Neural progenitor cell (in vitro differentiated cells): ENCODE measurements around the gene GGN. TPM values are rescaled to one million over a fixed set of nuclear protein-coding genes. Genes with fewer than 3 reads are reported as not detected.
"Not testable (repeated sequence)": the region's sequence is repeated elsewhere in the genome, so short reads cannot be mapped to it uniquely, and the experiment has no call there.

Source experiments
- DNase-seq: peaks from one replicate; pipeline ENCODE4 v3.0.0-alpha.2; 2016; ENCODE audit warnings: low spot score
- H2AFZ ChIP-seq: fragments of 200-600 bp; sonication (generic); replicated peaks from 2 replicates; pipeline ENCODE4 v1.6.1; 2016; ENCODE audit warnings: antibody characterized with exemption
- H3F3A ChIP-seq: fragments of 200-600 bp; sonication (generic); 2 replicates; pipeline ENCODE4 v1.6.1; 2016; ENCODE audit warnings: antibody characterized with exemption, low read depth
- H3K27ac ChIP-seq: fragments of 200-600 bp; sonication (generic); 2 replicates; pipeline ENCODE4 v1.5.1; 2016; ENCODE audit warnings: mild to moderate bottlenecking
- H3K27me3 ChIP-seq: fragments of 200-600 bp; sonication (generic); 2 replicates; pipeline ENCODE4 v1.6.1; 2016; ENCODE audit warnings: mild to moderate bottlenecking, moderate library complexity
- H3K36me3 ChIP-seq: fragments of 200-600 bp; sonication (generic); 2 replicates; pipeline ENCODE4 v1.5.1; 2016
- H3K4me1 ChIP-seq: fragments of 200-600 bp; sonication (generic); 2 replicates; pipeline ENCODE4 v1.6.1; 2016; ENCODE audit warnings: mixed run types
- H3K4me2 ChIP-seq: fragments of 200-600 bp; sonication (generic); 2 replicates; pipeline ENCODE4 v1.6.1; 2016
- H3K4me3 ChIP-seq: fragments of 200-600 bp; sonication (generic); 2 replicates; pipeline ENCODE4 v1.5.1; 2016
- H3K79me2 ChIP-seq: fragments of 200-600 bp; sonication (generic); 2 replicates; pipeline ENCODE4 v1.6.1; 2016; ENCODE audit warnings: low read depth
- H3K9ac ChIP-seq: fragments of 200-600 bp; sonication (generic); 2 replicates; pipeline ENCODE4 v1.6.1; 2016
- H3K9me3 ChIP-seq: fragments of 200-600 bp; sonication (generic); 2 replicates; pipeline ENCODE4 v1.5.1; 2016; ENCODE audit warnings: low read depth
- H4K20me1 ChIP-seq: fragments of 200-600 bp; sonication (generic); 2 replicates; pipeline ENCODE4 v1.6.1; 2016; ENCODE audit warnings: low read depth
- H3K27ac Mint-ChIP-seq: 3 replicates; pipeline ENCODE4 v1.8.0; 2021; ENCODE audit warnings: mixed read lengths
- H3K27me3 Mint-ChIP-seq: 2 replicates; pipeline ENCODE4 v1.8.0; 2022; ENCODE audit warnings: low read depth, mild to moderate bottlenecking, inconsistent platforms, moderate library complexity, mixed read lengths; ENCODE audit not compliant: insufficient read depth
- H3K36me3 Mint-ChIP-seq: 3 replicates; pipeline ENCODE4 v1.8.0; 2021; ENCODE audit warnings: mixed read lengths
- H3K4me1 Mint-ChIP-seq: 3 replicates; pipeline ENCODE4 v1.8.0; 2021; ENCODE audit warnings: mixed read lengths
- H3K4me3 Mint-ChIP-seq: 3 replicates; pipeline ENCODE4 v1.8.0; 2021; ENCODE audit warnings: mild to moderate bottlenecking, moderate library complexity, mixed read lengths
- H3K9me3 Mint-ChIP-seq: 3 replicates; pipeline ENCODE4 v1.8.0; 2020; ENCODE audit warnings: mixed read lengths
- EZH2 ChIP-seq: fragments of 200-600 bp; sonication (generic); IDR thresholded peaks from 2 replicates; pipeline ENCODE4 v1.6.1; 2017; ENCODE audit warnings: antibody characterized with exemption, mild to moderate bottlenecking, moderate library complexity
- EZH2phosphoT487 ChIP-seq: fragments of 200-600 bp; sonication (generic); IDR thresholded peaks from 2 replicates; pipeline ENCODE4 v1.6.1; 2017; ENCODE audit warnings: antibody characterized with exemption
- total RNA-seq: library from RNA; depleted of rRNA; stranded (reverse); fragments of >200 nt; gene quantifications from 2 replicates; pipeline ENCODE4 v1.2.3, GENCODE V29; 2015; ENCODE audit warnings: low replicate concordance
- TF ChIP-seq, protein P1 (sequence below): fragments of 200-600 bp; sonication (generic); IDR thresholded peaks from 2 replicates; pipeline ENCODE4 v1.5.1; 2017; ENCODE audit warnings: antibody characterized with exemption, mild to moderate bottlenecking

The GGN gene
- total RNA-seq, 1 donor from 2014 or later = not detected

DNA sequence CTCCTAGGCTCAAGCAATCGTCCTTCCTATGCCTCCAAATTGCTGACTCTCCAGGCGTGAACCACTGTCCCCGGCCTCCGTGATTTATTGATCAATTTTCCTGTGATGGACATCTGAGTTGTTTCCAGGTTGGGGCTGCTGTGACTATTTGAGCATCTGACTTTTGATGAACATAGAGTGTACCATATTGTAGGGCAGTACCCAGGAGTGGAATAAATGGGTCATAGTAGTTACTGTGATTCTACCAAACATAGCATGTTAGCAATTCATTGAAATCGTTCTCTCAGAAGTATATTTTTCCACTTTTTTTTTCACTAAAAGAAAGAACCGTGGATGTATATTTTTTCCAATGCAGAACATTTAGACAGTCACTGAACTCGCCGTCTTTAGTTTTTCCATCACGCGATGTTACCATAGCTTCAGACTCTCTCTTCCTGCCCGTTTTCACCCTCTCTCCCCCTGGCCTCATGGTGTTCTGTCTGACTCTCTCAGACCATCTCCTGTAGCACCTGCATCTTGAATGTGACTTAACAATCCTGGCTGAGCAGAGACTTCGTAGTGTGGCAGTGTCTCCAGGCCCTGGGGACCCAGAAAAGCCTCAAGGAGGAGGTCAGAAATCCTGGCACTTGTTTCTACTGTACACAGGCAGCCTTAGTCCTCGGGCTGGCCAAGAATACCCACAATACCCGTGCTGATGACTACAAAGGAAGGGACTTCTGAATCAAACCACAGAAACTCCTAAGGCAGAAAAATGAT, 41.4 kb upstream of the GGN start:
- Histone ChIP-seq H3K4me1 (peaks cover 16% of the 10 kb centered on the region), H3K27me3 (no peaks in the 10 kb centered on the region), H3K9ac (no peak overlapping the region), H4K20me1 (no peaks in the 10 kb centered on the region), H3K27ac (no peak overlapping the region), H3K9me3 (no peaks in the 10 kb centered on the region), H3K4me3 (no peak overlapping the region), H3K36me3 (no peaks in the 10 kb centered on the region), H3K79me2 (no peaks in the 10 kb centered on the region), H2AFZ (no peak overlapping the region), H3F3A (peaks cover 29% of the 10 kb centered on the region), H3K4me2 (no peak overlapping the region)
- peaks cover 12% of the 10 kb centered on the region for H3K27me3 Mint-ChIP-seq
- no peak overlapping the region for H3K4me3 Mint-ChIP-seq
- peaks cover 17% of the 10 kb centered on the region for H3K4me1 Mint-ChIP-seq
- DNase-seq = no peak
- no peaks in the 10 kb centered on the region for H3K36me3 Mint-ChIP-seq
- no peaks in the 10 kb centered on the region for H3K9me3 Mint-ChIP-seq
- TF ChIP-seq, protein P1, sequence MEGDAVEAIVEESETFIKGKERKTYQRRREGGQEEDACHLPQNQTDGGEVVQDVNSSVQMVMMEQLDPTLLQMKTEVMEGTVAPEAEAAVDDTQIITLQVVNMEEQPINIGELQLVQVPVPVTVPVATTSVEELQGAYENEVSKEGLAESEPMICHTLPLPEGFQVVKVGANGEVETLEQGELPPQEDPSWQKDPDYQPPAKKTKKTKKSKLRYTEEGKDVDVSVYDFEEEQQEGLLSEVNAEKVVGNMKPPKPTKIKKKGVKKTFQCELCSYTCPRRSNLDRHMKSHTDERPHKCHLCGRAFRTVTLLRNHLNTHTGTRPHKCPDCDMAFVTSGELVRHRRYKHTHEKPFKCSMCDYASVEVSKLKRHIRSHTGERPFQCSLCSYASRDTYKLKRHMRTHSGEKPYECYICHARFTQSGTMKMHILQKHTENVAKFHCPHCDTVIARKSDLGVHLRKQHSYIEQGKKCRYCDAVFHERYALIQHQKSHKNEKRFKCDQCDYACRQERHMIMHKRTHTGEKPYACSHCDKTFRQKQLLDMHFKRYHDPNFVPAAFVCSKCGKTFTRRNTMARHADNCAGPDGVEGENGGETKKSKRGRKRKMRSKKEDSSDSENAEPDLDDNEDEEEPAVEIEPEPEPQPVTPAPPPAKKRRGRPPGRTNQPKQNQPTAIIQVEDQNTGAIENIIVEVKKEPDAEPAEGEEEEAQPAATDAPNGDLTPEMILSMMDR = no peak
- TF ChIP-seq EZH2phosphoT487 (no peak), EZH2 (no peak)
- no peak overlapping the region for H3K27ac Mint-ChIP-seq

DNA sequence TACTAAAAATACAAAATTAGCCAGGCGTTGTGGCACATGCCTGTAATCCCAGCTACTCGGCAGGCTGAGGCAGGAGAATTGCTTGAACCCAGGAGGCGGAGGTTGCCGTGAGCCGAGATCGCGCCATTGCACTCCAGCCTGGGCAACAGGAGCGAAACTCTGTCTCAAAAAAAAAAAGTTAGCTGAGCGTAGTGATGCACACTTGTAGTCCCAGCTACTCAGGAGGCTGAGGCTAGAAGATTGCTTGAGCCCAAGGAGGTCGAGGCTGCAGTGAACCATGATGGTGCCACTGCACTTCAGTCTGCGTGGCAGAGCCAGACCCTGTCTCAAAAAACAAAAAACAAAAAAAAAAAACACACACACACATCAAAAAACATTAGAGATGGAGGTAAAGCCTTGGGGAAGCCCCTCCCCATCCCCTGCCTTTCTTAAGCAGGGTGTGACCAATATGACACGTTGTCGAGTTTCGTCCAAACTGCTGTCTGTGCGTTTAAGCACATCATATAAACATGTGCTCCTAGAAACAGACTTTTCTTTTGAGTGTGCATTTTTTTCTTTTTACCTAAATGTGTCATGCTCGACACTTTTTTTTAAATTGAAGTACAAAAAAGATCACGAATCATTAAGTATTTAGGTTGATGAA, 39.3 kb upstream of the GGN start:
- H3K36me3 Mint-ChIP-seq, H2AFZ ChIP-seq, H3K4me2 ChIP-seq, H3K9me3 Mint-ChIP-seq, H3K9ac ChIP-seq, H3K27me3 Mint-ChIP-seq, H3K9me3 ChIP-seq, H3K27me3 ChIP-seq, H4K20me1 ChIP-seq, H3K4me1 ChIP-seq, DNase-seq, H3K27ac Mint-ChIP-seq, H3K79me2 ChIP-seq, H3K27ac ChIP-seq, H3K36me3 ChIP-seq, H3K4me3 ChIP-seq: not testable (repeated sequence)
- peaks cover 23% of the 10 kb centered on the region for H3F3A ChIP-seq
- Mint-ChIP-seq H3K4me1 (peaks cover 12% of the 10 kb centered on the region), H3K4me3 (peak overlapping the region; percentile 4)

DNA sequence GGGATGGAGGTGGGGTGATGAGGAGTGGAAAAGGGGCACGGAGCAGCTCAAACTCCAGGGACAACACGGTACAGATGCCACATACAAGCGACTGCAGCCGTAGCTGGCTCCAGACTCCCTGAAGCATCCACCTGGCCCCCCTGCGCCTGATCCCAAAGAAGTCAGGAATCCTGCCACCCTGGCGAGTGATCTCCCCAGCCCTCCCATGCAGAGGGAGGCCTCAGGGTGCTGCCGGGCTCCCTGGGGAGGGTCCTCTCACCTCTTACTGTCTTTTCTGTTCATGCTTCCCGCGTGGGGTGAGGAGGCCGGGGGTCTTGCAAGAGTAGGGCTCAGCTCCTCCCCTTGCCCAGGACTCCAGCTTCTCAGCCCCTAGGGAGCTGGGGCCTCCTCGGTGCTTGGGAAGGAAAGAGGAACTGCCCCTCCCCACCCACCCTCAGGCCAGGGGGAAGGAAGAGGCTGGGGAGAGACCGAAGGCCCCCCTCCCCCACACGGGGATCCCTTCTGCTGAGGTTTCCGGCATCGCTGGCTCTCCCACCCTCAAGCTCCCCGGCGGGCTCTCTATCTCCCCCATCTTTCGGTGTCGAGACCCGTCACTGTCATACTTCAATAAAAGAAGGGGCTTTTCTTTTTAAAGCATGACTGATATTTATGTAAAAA, 38.1 kb upstream of the GGN start, which contains the start of gene RASGRP4:
TSS of gene RASGRP4 (minus strand) at position 410 of the 657 bp plus-strand sequence. CDS start at position 282, 128 bp downstream.
- Histone ChIP-seq H3F3A (peaks cover 14% of the 10 kb centered on the region), H4K20me1 (no peaks in the 10 kb centered on the region), H3K4me2 (peak within 1 kb of the TSS; percentile 23), H3K27ac (no peak within 1 kb of the TSS), H2AFZ (peak within 1 kb of the TSS; percentile 80), H3K27me3 (no peaks in the 10 kb centered on the region), H3K36me3 (no peaks in the 10 kb centered on the region), H3K4me1 (peaks cover 10% of the 10 kb centered on the region), H3K9ac (no peak within 1 kb of the TSS), H3K79me2 (no peaks in the 10 kb centered on the region), H3K9me3 (no peaks in the 10 kb centered on the region), H3K4me3 (no peak within 1 kb of the TSS)
- no peaks in the 10 kb centered on the region for H3K36me3 Mint-ChIP-seq
- no peak for DNase-seq
- H3K27me3 Mint-ChIP-seq = peaks cover 8% of the 10 kb centered on the region
- H3K9me3 Mint-ChIP-seq = no peaks in the 10 kb centered on the region
- peak within 1 kb of the TSS; percentile 53 for H3K4me3 Mint-ChIP-seq
- peak within 1 kb of the TSS; percentile 57 for H3K27ac Mint-ChIP-seq
- TF ChIP-seq, protein P1 = no peak
- TF ChIP-seq EZH2phosphoT487 (no peak), EZH2 (no peak)
- peaks cover 12% of the 10 kb centered on the region for H3K4me1 Mint-ChIP-seq
